NCI-H2107 treated with DMSO at 0.1 percent for 48 hours (cell line): ENCODE data around the gene DCTD.

Experiments
- DNase-seq: peaks from one replicate; lab custom pipeline; 2025; ENCODE audit not compliant: unreplicated experiment; lab: John Stamatoyannopoulos, UW

DCTD gene

DNA sequence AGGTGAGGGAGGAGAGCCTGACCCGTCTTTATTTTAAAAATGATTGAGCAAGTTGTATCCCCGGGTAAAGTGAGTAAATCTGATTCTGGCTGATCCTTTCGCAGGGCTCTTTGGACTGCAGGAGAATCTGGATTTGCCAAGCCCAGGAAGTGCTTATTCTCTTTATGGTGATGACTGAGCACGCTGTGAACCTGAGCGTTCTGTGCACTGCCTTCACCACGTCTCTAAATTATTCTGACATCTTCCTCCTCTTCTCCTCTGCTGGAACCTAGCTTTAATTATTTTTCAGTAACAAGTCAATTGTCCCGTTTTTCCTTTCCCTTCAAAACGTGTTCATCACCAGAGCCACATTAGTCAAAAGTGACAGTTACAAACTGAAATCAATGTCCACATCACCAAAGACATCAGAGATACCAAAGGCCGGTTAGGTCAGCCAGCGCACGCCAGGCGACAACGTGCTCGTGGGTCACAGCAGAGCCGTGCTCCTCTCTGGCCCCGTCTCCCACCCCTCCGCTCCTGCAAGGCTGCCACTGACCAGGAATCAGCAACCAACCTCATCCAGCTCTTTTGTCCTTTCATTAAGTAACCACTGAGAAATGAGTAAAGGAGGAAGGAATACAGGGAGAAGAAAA lies 74.3 kb downstream of the DCTD start:
- DNase-seq: no peak

DNA sequence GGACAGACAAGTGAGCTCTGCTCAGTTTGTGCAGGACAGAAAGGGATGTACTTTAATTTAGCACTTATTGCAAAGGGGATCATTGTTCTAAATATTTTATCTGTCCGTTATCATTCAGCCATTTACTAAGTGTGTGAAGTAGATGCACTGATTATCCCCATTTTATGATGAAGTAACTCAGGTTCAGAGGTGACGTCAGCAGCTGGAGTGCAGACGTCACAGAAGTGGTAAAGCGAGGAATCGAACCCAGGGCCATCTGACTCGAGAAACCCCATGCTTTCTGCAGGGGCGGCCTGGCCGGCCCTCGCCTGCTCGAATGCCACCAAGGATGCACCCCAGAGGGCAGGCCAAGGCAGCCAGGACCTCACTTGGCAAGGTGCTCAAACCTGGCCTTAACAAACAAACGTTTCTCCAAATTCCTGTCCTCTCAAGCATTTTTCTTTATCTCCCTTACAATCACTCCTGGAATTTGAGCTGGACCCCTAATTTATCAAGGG lies 75.0 kb downstream of the DCTD start:
- no peak for DNase-seq

DNA sequence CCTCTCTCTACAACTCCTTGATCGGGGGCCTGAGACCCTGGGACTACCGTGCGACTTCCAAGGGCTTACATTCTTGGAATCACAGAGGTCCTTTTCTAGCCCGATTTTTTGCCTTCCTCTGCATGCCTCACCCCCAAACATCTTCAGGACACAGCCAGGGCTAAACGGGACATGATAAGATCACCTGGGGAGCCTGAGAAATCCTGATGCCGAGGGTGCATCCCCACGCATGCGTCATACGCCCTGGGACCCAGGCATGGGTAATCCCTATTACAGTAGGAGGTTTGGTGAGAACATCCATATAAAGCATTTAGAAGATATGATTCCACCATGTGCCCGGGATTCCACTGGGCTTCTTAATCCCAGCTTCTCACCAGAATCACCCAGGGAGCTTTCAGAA lies 77.1 kb downstream of the DCTD start:
- no peak for DNase-seq
